Activated CD4-positive, alpha-beta memory T cell treated with anti-CD3 and anti-CD28 coated beads, Interleukin-2, amount 10 ng/mL, durations not matched to agents 7 days and 5 days (primary cell): ENCODE results near the gene ATPAF2. TPM values are rescaled to one million over a fixed set of nuclear protein-coding genes. Genes with fewer than 3 reads are reported as not detected.
A peak's percentile ranks its signal among the peaks of the same experiment; 100 is the strongest.

ENCODE experiments used
- CTCF ChIA-PET: fragments of 350-600 bp; sonication (Branson Sonifier 250); formaldehyde crosslinking; loops from one replicate; lab custom pipeline; 2021; ENCODE audit warnings: antibody characterized with exemption, inconsistent platforms; lab: Charles Lee
- POLR2A ChIA-PET: fragments of 350-600 bp; sonication (Branson Sonifier 250); formaldehyde crosslinking; loops from one replicate; lab custom pipeline; 2021; ENCODE audit warnings: antibody characterized with exemption; lab: Charles Lee
- DNase-seq: peaks from one replicate; pipeline ENCODE4 v3.0.0-alpha.2; 2020
- H3K27ac Mint-ChIP-seq: one replicate; pipeline ENCODE4 v1.8.0; 2021; ENCODE audit warnings: mild to moderate bottlenecking, mixed read lengths
- H3K27me3 Mint-ChIP-seq: one replicate; pipeline ENCODE4 v1.8.0; 2021; ENCODE audit warnings: mixed read lengths
- H3K36me3 Mint-ChIP-seq: one replicate; pipeline ENCODE4 v1.8.0; 2021; ENCODE audit warnings: low read depth, mixed read lengths
- H3K4me1 Mint-ChIP-seq: one replicate; pipeline ENCODE4 v1.8.0; 2021; ENCODE audit warnings: mixed read lengths
- H3K4me3 Mint-ChIP-seq: one replicate; pipeline ENCODE4 v1.8.0; 2021; ENCODE audit warnings: mild to moderate bottlenecking, mixed read lengths
- H3K9me3 Mint-ChIP-seq: one replicate; pipeline ENCODE4 v1.8.0; 2021; ENCODE audit warnings: mixed read lengths
- total RNA-seq, 2 experiments: library from RNA; stranded (reverse); gene quantifications; one replicate each; pipeline ENCODE4 v1.2.3, GENCODE V29; 2021

The ATPAF2 gene
- total RNA-seq, 2 experiments from 2014 or later, result 22.1 to 22.3 TPM

- ChIA-PET CTCF (interaction anchor here (1.4 kb wide), 1 partner anchor 24 kb away, joined by 3 read pairs; no protein-coding TSS in a partner anchor), POLR2A (interaction anchor here (1.4 kb wide), 1 partner anchor 9 kb away, joined by 3 read pairs; no protein-coding TSS in a partner anchor)
- Mint-ChIP-seq H3K9me3 (no peaks in the 10 kb centered on the region), H3K27me3 (no peaks in the 10 kb centered on the region), H3K36me3 (peaks cover 25% of the 10 kb centered on the region), H3K27ac (no peak overlapping the region), H3K4me1 (peaks cover 11% of the 10 kb centered on the region), H3K4me3 (no peak overlapping the region)
- DNase-seq, result no peak
Measured at GRCh38 chr17:18059283-18059682, 20.3 kb upstream of the ATPAF2 start.

GRCh38 chr17:18056214-18056613, 17.2 kb upstream of the ATPAF2 start:
- H3K27ac Mint-ChIP-seq, result no peak overlapping the region
- ChIA-PET CTCF (interaction anchor here (0.5 kb wide), 1 partner anchor 24 kb away, joined by 3 read pairs; no protein-coding TSS in a partner anchor), POLR2A (no interaction called here)
- H3K27me3 Mint-ChIP-seq, result no peaks in the 10 kb centered on the region
- DNase-seq, result no peak
- no peak overlapping the region for H3K4me3 Mint-ChIP-seq
- H3K36me3 Mint-ChIP-seq, result peaks cover 28% of the 10 kb centered on the region
- no peaks in the 10 kb centered on the region for H3K9me3 Mint-ChIP-seq
- peaks cover 8% of the 10 kb centered on the region for H3K4me1 Mint-ChIP-seq

GRCh38 chr17:18055597-18055996, 16.6 kb upstream of the ATPAF2 start:
- H3K27ac Mint-ChIP-seq, result no peak overlapping the region
- peaks cover 6% of the 10 kb centered on the region for H3K4me1 Mint-ChIP-seq
- POLR2A ChIA-PET, result no interaction called here
- H3K4me3 Mint-ChIP-seq, result no peak overlapping the region
- peaks cover 28% of the 10 kb centered on the region for H3K36me3 Mint-ChIP-seq
- H3K9me3 Mint-ChIP-seq, result no peaks in the 10 kb centered on the region
- no peaks in the 10 kb centered on the region for H3K27me3 Mint-ChIP-seq
- no peak for DNase-seq
- CTCF ChIA-PET, result no interaction called here

GRCh38 chr17:18045691-18046350, 6.9 kb upstream of the ATPAF2 start:
- Mint-ChIP-seq H3K4me3 (no peak overlapping the region), H3K9me3 (no peaks in the 10 kb centered on the region), H3K36me3 (peaks cover under 1% of the 10 kb centered on the region), H3K27me3 (no peaks in the 10 kb centered on the region), H3K27ac (no peak overlapping the region), H3K4me1 (peaks cover 13% of the 10 kb centered on the region)
- ChIA-PET CTCF (no interaction called here), POLR2A (no interaction called here)
- DNase-seq, result no peak

- ChIA-PET CTCF (no interaction called here), POLR2A (no interaction called here)
- H3K4me1 Mint-ChIP-seq, result peaks cover 21% of the 10 kb centered on the region
- H3K27me3 Mint-ChIP-seq, result no peaks in the 10 kb centered on the region
- DNase-seq, result no peak
- no peaks in the 10 kb centered on the region for H3K9me3 Mint-ChIP-seq
- peaks cover 7% of the 10 kb centered on the region for H3K36me3 Mint-ChIP-seq
- H3K27ac Mint-ChIP-seq, result no peak overlapping the region
- no peak overlapping the region for H3K4me3 Mint-ChIP-seq
Measured at GRCh38 chr17:18044609-18045008, 5.6 kb upstream of the ATPAF2 start.

GRCh38 chr17:18043491-18043890, 4.5 kb upstream of the ATPAF2 start:
- CTCF ChIA-PET, result no interaction called here
- Mint-ChIP-seq H3K4me1 (peaks cover 25% of the 10 kb centered on the region), H3K4me3 (no peak overlapping the region), H3K36me3 (peaks cover 12% of the 10 kb centered on the region), H3K27me3 (no peaks in the 10 kb centered on the region), H3K9me3 (no peaks in the 10 kb centered on the region), H3K27ac (no peak overlapping the region)
- POLR2A ChIA-PET, result no interaction called here
- DNase-seq, result no peak

GRCh38 chr17:18042983-18043382, 4.0 kb upstream of the ATPAF2 start:
- no peak overlapping the region for H3K4me3 Mint-ChIP-seq
- no peaks in the 10 kb centered on the region for H3K9me3 Mint-ChIP-seq
- ChIA-PET CTCF (interaction anchor here (0.6 kb wide), 1 partner anchor 29 kb away, joined by 3 read pairs; no protein-coding TSS in a partner anchor), POLR2A (no interaction called here)
- H3K36me3 Mint-ChIP-seq, result peaks cover 12% of the 10 kb centered on the region
- no peak overlapping the region for H3K27ac Mint-ChIP-seq
- peaks cover 30% of the 10 kb centered on the region for H3K4me1 Mint-ChIP-seq
- no peaks in the 10 kb centered on the region for H3K27me3 Mint-ChIP-seq
- no peak for DNase-seq

- ChIA-PET CTCF (interaction anchor here (1.2 kb wide), 1 partner anchor 9 kb away, joined by 3 read pairs; no protein-coding TSS in a partner anchor), POLR2A (no interaction called here)
- H3K9me3 Mint-ChIP-seq, result no peaks in the 10 kb centered on the region
- H3K4me1 Mint-ChIP-seq, result peaks cover 40% of the 10 kb centered on the region
- peaks cover 12% of the 10 kb centered on the region for H3K36me3 Mint-ChIP-seq
- peak overlapping the region; percentile 83 for H3K4me3 Mint-ChIP-seq
- no peak for DNase-seq
- no peak overlapping the region for H3K27ac Mint-ChIP-seq
- no peaks in the 10 kb centered on the region for H3K27me3 Mint-ChIP-seq
Measured at GRCh38 chr17:18041776-18042175, 2.8 kb upstream of the ATPAF2 start.

GRCh38 chr17:18040261-18040858, 1.4 kb upstream of the ATPAF2 start:
- CTCF ChIA-PET, result no interaction called here
- H3K9me3 Mint-ChIP-seq, result no peaks in the 10 kb centered on the region

GRCh38 chr17:18039535-18040260, 730 bp upstream of the ATPAF2 start:
- Mint-ChIP-seq H3K4me1 (peaks cover 47% of the 10 kb centered on the region), H3K27me3 (no peaks in the 10 kb centered on the region), H3K4me3 (peak overlapping the region; percentile 95), H3K36me3 (peaks cover 12% of the 10 kb centered on the region), H3K27ac (peak overlapping the region; percentile 85), H3K9me3 (no peaks in the 10 kb centered on the region)
- ChIA-PET POLR2A (interaction anchor here (1.7 kb wide), 1 partner anchor 204 kb away, joined by 7 read pairs; the partner anchor contains the start of gene SREBF1), CTCF (no interaction called here)
- no peak for DNase-seq

More at GRCh38 chr17:18040261-18040858, 1.4 kb upstream of the ATPAF2 start:
- Mint-ChIP-seq H3K36me3 (peaks cover 12% of the 10 kb centered on the region), H3K4me1 (peaks cover 47% of the 10 kb centered on the region), H3K4me3 (peak overlapping the region; percentile 83), H3K27ac (peak overlapping the region; percentile 70), H3K27me3 (no peaks in the 10 kb centered on the region)
- DNase-seq, result no peak
- POLR2A ChIA-PET, result no interaction called here

- CTCF ChIA-PET, result interaction anchor here (1.0 to 1.1 kb wide), 2 partner anchors 13 to 120 kb away, joined by 3 to 4 read pairs; no protein-coding TSS in a partner anchor
- peaks cover 52% of the 10 kb centered on the region for H3K4me1 Mint-ChIP-seq
- POLR2A ChIA-PET, result interaction anchor here (0.8 to 1.7 kb wide), 6 partner anchors 8 to 287 kb away, joined by 3 to 7 read pairs (median 3); partner anchors contain the start of genes DRC3 and SREBF1
Measured at GRCh38 chr17:18038149-18038850, 668 bp downstream of the ATPAF2 start.

GRCh38 chr17:18037486-18037885, 1.5 kb downstream of the ATPAF2 start:
- DNase-seq, result no peak
- Mint-ChIP-seq H3K4me3 (peak overlapping the region; percentile 95), H3K4me1 (peaks cover 58% of the 10 kb centered on the region), H3K36me3 (peaks cover 12% of the 10 kb centered on the region), H3K9me3 (no peaks in the 10 kb centered on the region), H3K27ac (no peak overlapping the region), H3K27me3 (no peaks in the 10 kb centered on the region)
- ChIA-PET POLR2A (interaction anchor here (1.0 to 1.3 kb wide), 2 partner anchors 80 to 286 kb away, joined by 3 to 5 read pairs; no protein-coding TSS in a partner anchor), CTCF (interaction anchor here (1.1 kb wide), 1 partner anchor 12 kb away, joined by 4 read pairs; no protein-coding TSS in a partner anchor)

More at GRCh38 chr17:18038149-18038850, 668 bp downstream of the ATPAF2 start:
- H3K4me3 Mint-ChIP-seq, result peak overlapping the region; percentile 95
- no peak for DNase-seq
- no peaks in the 10 kb centered on the region for H3K9me3 Mint-ChIP-seq
- peaks cover 12% of the 10 kb centered on the region for H3K36me3 Mint-ChIP-seq
- peak overlapping the region; percentile 85 for H3K27ac Mint-ChIP-seq
- no peaks in the 10 kb centered on the region for H3K27me3 Mint-ChIP-seq
